NCI-H1694 treated with DMSO at 0.1 percent for 48 hours (cell line): ENCODE measurements around the gene EPS8.
"Not testable (repeated sequence)": the region's sequence is repeated elsewhere in the genome, so short reads cannot be mapped to it uniquely, and the experiment has no call there.

ENCODE experiments used
- DNase-seq: peaks from one replicate; lab custom pipeline; 2025; lab: John Stamatoyannopoulos, UW

The EPS8 gene

DNA sequence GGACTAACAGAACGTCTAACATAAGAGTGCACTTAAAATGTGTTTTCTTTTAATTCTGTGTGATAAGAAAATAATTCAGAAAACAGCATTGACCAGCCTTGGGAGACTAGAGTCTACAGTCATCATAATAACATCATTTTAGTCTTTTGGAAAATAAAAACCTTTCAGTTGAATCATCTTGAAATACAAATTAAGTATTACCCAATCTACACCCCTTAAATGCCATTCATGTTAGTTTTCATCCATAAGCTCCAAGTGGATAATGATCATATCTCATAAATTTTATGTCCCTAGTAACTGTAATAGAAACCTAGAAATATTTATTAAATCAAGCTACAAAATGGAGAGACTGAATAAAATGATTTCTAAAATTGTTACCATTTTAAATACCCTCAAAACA, 32.4 kb downstream of the EPS8 start:
- DNase-seq, result no peak

DNA sequence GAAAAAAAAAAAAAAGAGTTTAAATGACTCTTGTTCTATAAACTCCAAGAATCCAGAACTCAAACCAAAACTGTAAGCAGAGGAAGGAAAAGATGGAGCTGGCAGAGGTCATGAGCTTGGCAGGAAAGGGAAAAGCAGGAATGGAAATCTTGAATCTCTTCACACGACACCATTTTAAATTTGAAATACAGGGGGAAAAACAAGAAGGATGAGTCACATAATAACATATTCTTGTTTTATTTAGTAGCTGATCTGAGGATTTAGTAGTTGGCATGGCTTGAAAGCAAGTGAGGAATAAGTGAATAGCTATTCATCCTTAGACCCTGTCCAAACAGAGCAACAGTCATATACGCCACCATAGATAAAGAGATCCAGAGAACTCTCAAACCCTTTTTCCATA, 35.0 kb downstream of the EPS8 start:
- no peak for DNase-seq

DNA sequence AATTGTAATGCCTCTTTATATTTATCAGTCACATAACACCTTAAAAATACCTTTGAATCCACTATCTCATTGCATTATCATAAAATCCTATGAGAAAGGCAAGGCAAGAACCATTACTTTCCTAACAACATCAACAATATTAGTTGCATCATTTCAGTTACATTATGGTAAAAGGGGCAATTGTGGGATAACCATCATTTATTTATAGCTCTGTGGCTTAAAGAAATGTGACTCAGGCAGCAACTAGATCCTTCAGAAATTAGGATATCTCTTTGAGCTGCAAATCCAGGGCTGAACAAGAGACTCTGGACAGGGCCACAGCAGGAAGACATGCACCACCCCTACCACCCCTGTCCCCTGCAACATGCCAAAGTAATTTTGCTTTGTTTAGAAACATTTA, 36.4 kb downstream of the EPS8 start:
- no peak for DNase-seq

DNA sequence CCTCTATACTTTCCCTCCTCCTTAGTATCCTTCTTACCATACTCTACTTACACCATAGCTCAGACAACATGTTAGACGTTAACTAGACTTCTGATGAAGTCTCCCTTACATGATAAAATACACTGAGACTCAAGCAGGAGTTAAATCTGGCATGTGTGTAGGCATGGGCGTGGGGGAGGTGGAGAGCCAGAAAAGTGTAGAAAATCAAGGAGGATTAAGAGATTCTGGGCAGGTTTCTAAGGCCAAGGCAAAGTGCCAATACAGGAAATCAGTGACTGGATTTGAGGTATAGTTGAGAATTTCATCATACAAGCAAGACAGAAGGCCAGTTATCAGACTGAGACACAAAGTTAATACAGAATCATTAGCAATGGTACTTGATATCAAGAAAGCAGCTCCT, 37.4 kb downstream of the EPS8 start:
- DNase-seq, result no peak

DNA sequence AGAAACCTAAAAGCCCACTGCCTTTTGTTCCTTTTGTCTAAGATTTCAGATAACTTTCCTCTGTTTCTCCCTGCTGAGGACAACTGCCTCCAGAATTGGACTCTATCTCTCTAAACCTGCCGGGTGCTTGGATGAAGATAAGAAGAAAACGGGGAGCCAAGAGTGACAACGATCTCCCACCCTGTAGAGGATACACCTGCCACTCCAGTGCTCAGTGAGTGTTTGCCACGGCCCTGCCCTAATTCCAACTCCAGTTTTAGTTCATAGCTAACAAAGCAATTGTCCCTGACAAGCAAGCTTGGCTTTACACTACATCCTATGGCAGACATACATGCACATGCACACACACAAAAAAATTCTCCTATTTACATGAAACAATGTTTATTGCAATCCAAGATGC, 39.3 kb downstream of the EPS8 start:
- DNase-seq, result no peak

DNA sequence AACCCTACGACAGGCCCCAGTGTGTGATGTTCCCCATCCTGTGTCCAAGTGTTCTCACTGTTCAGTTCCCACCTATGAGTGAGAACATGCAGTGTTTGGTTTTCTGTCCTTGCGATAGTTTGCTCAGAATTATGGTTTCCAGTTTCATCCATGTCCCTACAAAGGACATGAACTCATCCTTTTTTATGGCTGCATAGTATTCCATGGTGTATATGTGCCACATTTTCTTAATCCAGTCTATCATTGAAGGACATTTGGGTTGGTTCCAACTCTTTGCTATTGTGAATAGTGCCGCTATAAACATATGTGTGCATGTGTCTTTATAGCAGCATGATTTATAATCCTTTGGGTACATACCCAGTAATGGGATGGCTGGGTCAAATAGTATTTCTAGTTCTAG, 47.3 kb downstream of the EPS8 start:
- DNase-seq, result not testable (repeated sequence)

DNA sequence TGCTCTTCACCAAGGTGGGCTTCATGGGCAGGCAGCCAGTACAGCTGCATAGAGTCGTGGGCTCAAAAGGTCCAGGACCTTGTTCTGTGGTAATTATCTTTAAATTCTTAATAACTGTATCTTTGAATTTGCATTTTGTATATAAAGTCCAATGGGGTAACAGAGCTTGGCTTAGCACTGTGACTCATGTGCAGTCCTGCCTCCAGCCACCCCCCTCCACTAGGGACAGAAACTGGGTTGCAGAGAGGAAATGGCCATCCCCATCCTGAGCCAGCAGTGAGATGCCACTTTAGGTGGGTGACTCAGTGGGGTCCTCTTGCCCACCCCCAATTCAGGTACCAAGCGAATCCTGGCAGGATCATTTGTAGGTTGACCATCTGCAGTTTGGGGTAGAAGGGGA, 48.1 kb downstream of the EPS8 start:
- no peak for DNase-seq

DNA sequence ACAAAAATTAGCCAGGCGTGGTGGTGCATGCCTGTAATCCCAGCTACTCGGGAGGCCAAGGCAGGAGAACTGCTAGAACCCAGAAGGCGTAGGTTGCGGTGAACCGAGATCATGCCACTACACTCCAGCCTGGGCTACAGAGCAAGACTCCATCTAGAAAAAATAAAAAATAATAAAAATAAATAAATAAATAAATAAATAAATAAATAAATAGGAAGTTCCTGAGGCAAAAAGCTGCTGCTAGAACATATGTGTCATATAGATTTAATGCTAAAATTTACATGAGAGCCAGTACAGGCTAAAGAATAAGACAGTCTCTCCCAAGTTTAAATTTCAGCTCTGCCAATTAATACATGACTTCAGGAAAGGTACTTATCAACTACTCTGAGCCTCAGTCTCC, 48.8 kb downstream of the EPS8 start:
- not testable (repeated sequence) for DNase-seq

DNA sequence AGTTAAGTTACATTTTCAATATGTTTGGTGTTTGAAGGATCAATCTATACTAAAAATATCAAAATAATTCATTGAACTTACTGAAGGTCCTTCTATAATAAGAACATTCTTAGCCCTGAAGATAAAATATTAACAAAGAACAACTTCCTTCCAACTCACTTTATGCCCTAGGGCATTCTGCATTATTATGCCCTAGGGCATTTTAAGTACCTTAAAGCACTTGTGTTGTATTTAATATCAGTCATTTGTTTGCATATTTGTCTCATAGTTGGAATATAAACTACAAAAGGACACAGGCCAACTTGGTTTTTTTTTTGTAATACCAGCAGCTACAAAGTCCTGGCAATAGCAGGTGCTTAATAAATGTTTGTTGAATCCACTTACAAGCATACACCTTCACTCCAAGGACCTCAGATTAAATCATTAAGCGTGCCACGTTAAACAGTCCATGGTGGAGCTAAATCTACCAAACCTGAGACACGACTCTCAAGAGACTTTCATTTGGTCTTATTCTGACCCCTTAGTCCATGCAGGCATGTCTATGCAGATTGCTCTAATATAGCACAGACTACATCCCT, 50.7 kb downstream of the EPS8 start:
- DNase-seq, result no peak

DNA sequence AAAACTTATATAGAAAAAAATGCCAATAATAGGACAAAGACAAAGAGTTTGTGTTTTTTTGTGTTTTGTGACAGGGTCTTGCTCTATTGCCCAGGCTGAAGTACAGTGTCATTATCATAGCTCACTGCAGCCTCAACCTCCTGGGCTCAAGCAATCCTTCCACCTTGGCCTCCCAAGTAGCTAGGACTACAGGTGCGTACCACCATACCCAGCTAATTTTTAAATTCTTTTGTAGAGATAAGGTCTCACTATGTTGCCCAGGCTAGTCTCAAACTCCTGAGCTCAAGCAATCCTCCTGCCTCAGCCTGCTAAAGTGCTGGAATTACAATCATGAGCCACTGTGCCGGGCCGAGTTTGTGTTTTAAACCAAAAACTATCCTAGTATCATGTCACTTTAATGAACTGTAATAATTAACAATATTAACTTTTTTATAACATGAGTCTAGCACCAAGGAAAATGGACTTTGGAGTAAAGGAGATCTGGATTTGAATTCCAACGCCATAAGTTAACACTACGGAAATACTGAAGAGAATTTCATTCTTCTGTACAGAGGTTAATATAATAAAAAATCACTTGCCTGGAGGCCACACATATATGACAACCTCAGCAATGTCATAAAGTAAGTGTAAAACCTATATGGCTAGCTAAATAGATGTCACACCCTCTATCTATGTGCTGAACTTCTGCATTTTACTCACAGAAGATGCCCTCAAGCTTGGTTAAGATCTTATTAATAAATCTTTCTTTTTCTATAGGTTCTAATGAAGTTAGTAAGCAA, 53.2 kb downstream of the EPS8 start:
- DNase-seq, result no peak

DNA sequence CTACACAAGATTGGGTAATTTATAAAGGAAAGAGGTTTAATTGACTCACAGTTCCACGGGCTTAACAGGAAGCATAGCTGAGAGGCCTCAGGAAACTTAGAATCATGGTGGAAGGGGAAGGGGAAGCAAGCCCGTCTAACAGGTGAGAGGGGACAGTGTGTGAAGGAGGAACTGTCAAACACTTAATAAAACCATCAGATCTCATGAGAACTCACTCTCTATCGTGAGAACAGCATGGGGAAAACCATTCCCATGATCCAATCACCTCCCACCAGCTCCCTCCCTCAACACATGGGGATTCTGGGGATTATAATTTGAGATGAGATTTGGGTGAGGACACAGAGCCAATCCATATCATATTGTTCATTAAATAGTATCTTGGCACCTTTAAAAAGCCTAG, 56.1 kb downstream of the EPS8 start:
- no peak for DNase-seq

DNA sequence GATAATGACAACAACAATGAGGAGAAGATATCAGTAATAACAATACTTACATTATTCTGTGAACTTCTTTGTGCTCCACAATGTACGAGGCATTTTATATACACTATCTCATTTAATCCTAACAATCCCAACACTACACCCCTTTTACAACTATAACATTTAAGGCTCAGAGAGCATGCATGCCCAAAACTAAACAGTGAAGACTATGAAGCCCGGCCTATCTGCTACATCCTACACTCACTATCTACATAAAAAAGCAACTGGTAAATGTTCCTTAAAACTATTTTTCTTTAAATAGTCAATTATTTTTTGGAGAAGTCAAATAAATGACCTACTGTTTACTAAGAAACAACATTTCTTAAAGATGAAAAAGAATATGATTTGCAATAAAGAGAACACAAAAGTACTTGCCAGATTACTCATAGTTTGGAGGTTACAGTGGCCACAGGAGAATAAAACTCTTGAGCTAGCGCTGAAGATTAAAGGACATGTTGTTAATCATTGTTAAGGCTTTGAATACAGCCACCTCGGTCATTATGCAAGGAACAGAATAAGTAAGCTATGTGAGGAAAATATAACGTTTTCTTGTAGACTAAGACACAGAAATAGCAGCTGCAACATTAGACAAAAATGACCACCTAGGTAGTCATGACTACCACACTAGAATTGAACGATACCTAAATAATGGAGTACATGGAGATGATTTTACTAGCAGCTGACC, 56.7 kb downstream of the EPS8 start:
- no peak for DNase-seq

DNA sequence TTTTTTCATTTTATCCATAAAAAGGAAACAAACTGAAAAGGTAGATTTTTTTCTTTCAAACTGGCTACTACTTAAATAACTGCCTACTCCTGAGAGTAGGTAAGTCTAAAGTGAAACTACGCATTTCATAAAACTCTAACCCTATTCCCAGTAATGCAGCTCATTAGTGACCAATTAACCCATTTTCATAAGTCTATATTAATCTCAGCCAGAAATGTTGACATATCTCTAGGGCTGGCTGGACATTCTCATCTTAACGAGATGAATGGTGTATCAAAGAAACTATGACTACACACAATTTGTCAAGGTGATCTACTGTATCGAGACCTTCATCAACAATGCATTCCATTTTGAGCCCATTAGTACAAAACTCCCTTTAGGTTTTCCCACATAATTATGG, 57.2 kb downstream of the EPS8 start:
- no peak for DNase-seq

DNA sequence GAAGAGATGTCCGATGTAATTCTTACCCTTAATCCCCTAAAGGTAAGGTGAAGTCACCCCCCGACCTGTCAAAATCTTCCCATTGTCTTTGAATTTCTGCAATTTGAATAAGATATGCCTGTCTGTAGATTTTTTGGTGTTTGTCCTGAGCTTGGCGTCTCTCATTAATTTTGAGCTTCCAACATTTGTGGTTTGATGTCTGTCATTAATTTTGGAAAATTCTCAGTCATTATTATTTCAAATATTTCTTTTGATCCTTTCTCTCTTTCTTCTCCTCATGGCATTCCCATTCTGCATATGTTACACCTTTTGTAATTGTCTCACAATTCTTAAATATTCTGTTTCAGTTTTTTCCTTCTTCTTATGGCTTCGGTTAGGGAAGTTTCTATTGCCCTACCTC, 60.1 kb downstream of the EPS8 start:
- DNase-seq, result no peak

DNA sequence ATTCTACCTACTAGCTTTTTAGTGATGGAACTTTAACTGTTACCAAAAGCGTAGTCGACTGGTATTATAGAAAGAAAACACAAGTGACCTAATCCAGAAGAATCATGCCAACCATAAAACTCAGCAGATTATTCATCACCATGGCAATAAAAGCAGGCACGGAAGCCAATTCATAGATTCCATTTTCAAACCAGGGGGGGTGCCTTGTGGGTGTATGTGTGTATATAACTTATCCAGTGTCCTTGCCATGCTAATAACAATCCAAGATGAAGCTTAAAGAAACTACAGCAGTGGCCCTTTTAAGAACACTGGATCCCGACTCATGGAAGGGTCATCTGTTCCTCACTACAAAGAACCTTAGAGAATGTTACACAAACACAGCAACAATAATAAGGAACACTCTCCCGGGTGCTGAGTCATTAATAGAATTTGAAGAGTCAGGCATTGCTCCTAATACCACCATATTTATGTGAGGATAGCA, 61.0 kb downstream of the EPS8 start:
- no peak for DNase-seq

DNA sequence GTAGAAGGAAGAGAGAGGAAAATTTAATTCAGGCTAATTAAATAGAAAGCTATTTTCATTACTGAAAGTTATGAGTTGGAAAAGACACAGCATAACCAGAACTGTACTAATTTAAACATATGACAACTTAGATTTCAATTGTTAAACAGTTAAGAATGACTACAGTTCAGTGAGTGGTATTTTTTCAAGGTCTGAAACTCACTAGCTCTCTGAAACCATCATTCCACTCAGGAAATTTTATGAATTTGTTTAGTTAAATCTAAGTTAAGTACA, 62.4 kb downstream of the EPS8 start:
- no peak for DNase-seq

DNA sequence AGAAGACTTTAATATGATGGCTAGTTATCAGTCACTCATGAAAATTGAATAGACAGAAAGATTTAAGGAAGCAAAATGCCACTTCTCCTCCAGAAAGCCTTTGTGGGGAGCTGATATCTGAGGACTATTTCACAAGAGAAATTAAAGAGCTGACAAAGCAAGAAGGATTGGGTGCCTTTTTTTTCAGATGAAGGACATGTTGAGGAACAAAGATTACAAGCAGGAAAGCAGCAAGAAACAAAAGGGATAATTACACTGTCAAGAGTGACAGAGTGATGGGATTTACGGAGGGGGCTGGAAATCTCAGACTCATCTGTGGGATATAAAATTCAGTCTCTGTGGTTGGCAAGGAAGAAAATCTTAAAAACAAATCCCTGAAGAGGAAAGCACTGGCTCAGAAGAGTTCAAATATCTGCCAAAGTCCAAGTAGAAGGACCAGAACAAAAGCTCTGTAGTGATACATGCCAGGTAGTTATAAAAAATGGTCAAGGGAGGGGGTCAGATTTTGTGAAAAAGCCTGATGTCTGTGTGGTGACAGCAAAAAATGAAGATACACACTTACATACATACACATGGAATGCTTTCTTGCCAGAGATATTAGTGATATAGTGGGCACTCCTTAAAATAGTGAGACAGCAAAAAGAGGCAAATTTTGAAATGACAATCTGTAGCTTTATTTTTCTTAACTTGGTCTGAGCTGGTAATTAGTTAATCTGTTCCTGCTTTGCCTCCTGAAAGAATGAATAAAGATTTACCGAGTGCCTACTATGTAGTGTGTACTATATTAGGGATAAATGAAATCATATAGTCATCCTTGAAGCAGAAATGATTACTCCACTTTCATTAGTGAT, 62.9 kb downstream of the EPS8 start:
- no peak for DNase-seq

DNA sequence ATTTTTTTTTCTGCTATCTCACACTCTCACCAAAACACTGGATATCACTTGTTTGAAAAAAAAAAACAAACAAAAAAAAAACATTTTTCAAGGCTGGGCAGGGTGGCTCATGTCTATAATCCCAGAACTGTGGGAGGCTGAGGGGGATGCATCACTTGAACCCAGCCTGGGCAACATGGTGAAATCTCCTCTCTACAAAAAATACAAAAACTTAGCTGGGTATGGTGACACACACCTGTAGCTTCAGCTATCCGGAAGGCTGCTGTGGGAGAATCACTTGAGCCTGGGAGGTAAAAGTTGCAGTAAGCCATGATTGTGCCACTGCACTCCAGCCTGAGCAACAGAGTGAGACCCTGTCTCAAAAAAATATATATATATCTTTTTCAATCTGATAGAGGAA, 66.2 kb downstream of the EPS8 start:
- no peak for DNase-seq

DNA sequence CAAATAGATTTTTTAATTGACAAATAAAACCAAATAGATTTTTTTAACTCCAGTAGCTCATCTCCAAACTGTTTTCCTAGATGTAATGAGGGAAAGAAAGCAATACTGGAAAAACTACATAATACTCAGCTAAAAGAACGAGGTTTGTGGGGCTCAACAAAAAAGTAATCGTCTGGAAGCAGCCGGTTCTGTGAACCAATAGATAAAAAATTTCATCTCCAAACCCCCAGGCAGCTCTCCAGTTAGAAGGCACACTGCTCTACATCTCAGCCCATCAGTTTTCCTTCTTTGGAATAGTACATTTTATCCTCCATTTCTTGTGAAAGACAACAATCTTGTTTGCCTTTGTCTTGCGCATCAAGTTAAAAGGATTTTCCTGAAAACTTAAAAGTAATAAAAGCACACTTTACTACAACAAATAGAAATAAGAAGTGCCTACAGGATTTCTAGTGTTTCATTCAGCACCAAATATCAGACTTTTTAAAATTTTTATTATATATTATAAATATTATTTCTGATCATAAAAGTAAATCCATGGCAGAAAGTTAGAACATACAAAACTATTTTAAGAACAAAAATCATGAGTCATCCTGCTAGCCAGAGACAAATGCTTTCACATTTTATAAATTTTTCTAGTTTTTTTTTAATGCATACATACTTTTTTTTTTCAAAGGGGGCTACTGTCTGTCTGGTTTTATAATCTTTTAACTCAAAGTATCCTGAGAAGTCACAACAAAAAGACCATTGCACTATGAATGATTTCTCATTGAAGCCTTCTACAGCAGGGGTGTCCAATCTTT, 67.7 kb downstream of the EPS8 start:
- DNase-seq, result no peak

DNA sequence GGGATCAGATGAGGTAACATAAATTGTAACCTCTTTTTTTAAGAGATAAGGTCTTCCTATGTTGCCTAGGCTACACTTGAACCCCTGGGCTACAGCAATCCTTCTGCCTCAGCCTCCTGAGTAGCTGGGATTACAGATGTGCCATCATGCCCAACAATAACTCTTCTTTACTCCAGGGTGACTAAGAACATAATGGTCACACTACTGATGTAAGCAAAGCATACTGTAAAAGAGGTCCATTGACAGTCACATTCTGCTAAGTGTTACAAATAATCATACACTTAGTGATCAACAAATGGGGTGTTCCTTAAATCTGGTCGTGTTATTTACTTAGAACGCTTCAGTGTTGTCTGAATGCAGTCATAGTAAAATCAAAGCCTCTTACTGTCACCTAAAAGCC, 68.9 kb downstream of the EPS8 start:
- DNase-seq, result no peak

DNA sequence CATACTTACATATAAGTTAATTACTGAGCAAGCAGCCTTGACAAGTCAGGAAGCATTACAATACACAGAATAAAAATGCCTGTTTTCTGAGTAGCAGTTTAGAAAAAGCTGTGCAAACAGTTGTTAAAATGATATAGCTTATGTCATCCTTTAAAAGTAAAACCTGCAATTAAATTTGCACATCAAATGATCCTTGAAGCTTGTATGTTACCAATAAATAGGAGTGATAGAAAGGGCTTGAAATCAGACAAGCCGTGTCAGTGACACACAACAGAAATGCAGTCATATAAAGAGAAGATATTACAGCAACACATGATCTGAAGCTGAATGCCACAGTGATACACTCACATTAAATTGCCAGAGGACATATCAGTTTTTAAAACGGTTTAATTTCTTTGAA, 70.0 kb downstream of the EPS8 start:
- no peak for DNase-seq
